ENCODE measurements around the gene TERF2IP.

GRCh38 chr16:75676909-75677308 lies 29.3 kb downstream of the TERF2IP start, which contains the start of gene CPHXL2:
- no peak for TF ChIP-seq CTCF (conservative IDR thresholded peaks at IDR 0.05; ENCODE audit: low read length)
- TF ChIP-seq EZH2phosphoT487 (IDR thresholded peaks at IDR 0.05; ENCODE audit: borderline replicate concordance, low read depth, low read length): no peak

Data from OCI-LY7 (cell line).